Heart right ventricle (tissue), 16 donors: ENCODE results near the gene ZNF662. TPM values are rescaled to one million over a fixed set of nuclear protein-coding genes. Genes with fewer than 3 reads are reported as not detected.

Experiments
- ATAC-seq, 8 donors: fragments of 200-7000 bp; cut with Tn5 transposase; one replicate each; pipeline ENCODE4 v1.9.1; 2020; ENCODE audit warnings: mild to moderate bottlenecking in 8 of 8, moderate library complexity in 8 of 8, moderate number of reproducible peaks in 1 of 8
- DNase-seq, 2 donors: peaks; one replicate each; pipeline ENCODE4 v3.0.0-alpha.2; 2020
- H3K27ac ChIP-seq, 10 donors: fragments of 200-600 bp; sonication (generic) in 2 of 10; one replicate each; pipeline versions ENCODE4 v1.5.0 to v1.8.0; 2020 to 2022; ENCODE audit warnings: mild to moderate bottlenecking in 3 of 10
- H3K27me3 ChIP-seq, 7 donors: fragments of 200-600 bp; one replicate each; pipeline ENCODE4 v1.8.0; 2021 to 2022; ENCODE audit warnings: mild to moderate bottlenecking in 2 of 7
- H3K36me3 ChIP-seq, 9 donors: fragments of 200-600 bp; sonication (generic) in 1 of 9; one replicate each; pipeline versions ENCODE4 v1.5.0 to v1.8.0; 2020 to 2022; ENCODE audit warnings: mild to moderate bottlenecking in 2 of 9
- H3K4me1 ChIP-seq, 9 donors: fragments of 200-600 bp; sonication (generic) in 1 of 9; one replicate each; pipeline versions ENCODE4 v1.5.0 to v1.8.0; 2020 to 2022; ENCODE audit warnings: mild to moderate bottlenecking in 4 of 9
- H3K4me3 ChIP-seq, 10 donors: fragments of 200-600 bp; sonication (generic) in 2 of 10; one replicate each; pipeline versions ENCODE4 v1.5.0 to v1.8.0; 2020 to 2022; ENCODE audit warnings: mild to moderate bottlenecking in 7 of 10, moderate library complexity in 2 of 10
- H3K9me3 ChIP-seq, 11 donors: fragments of 200-600 bp in 10 of 11; sonication (generic) in 2 of 11; one replicate each; pipeline versions ENCODE4 v1.5.0 to v1.8.0; 2013 to 2022; ENCODE audit warnings: mild to moderate bottlenecking in 2 of 11, control low read depth in 1 of 11, moderate library complexity in 1 of 11
- CTCF ChIP-seq, 9 donors: fragments of 200-600 bp; sonication (generic) in 2 of 9; IDR thresholded peaks; one replicate each; pipeline versions ENCODE4 v1.5.0 to v1.8.0; 2021 to 2022; ENCODE audit warnings: antibody characterized with exemption in 9 of 9, mild to moderate bottlenecking in 5 of 9, moderate library complexity in 1 of 9
- WGBS, 2 donors: extraction: QIAGEN DNeasy Blood & Tissue Kit; methylation state at CpG; one replicate each; pipeline ENCODE4 v1.1.7; 2013; ENCODE audit warnings: inconsistent platforms in 1 of 2; 5-methylcytosine and 5-hydroxymethylcytosine counted together
- intact Hi-C, 10 donors: fragments of 100-400 bp; cut with DNase I; formaldehyde crosslinking; loops; one replicate each; pipeline versions ENCODE4 v1.11.1 to v1.14.2; 2022
- polyA plus RNA-seq, 2 donors: library from polyadenylated mRNA; stranded (reverse); fragments of 200-250 nt; gene quantifications; one replicate each; pipeline ENCODE4 v1.2.3, GENCODE V29; 2013
- total RNA-seq, 10 donors: library from RNA; stranded (reverse); fragmentation: NEBNext Ultra II Directional in 3 of 10; extraction: Animal tissue kit (Norgen Biotek cat#: 25700) in 3 of 10; gene quantifications; one replicate each; pipeline versions ENCODE4 v1.2.1 to v1.2.4, GENCODE V29; 2021 to 2023
- donor health status: Arrhythmogenic right ventricular cardiomyopathy.
- donor health status: ischemic (EF 13 %, LVEDD 7.1; RV severe dilation, severe dysfunction).
- donor health status: healthy with polysubstance abuse.
- donor health status: DM: no; HTN: yes; CAD: no.
- donor health status: DM: no; HTN: no; CAD: no.
- donor health status: ischemic (EF 25% LVEDD 6.9; RV normal size, moderate dysfunction).
- donor health status: ischemic (EF 25% LVEDD 5.7; RV mildly dilated, moderate dysfunction).
- donor health status: healthy.
- donor health status: DM: yes; HTN: yes; CAD: no.
- donor health status: Ischemic cardiomyopathy.
- donor health status: ischemic (EF 35%, LVEDD 5.7; RV mildly dilated, moderate dysfunction).
- donor health status: nonischemic (EF 11% LVEDD 7.7; RV severe dilation, severe dysfunction).
- donor health status: DM: yes; HTN: yes; CAD: no.
- donor health status: PGD.
- donor health status: ischemic (EF 29% LVEDD 5.4; RV normal size, mild dysfunction).
- donor health status: nonischemic (EF 23%, LVEDD 6.1; RV moderate dilation, normal function).

Gene ZNF662
- total and polyA plus RNA-seq, 12 donors = 0.91 to 6.9 (median 5.2) TPM

GRCh38 chr3:42937334-42937733, 31.4 kb downstream of the ZNF662 start:
- no peak for ATAC-seq
- intact Hi-C loops = no loop called here
- 92 to 94% methylated on average over 3 of the region's 3 CpGs for WGBS, 2 donors

GRCh38 chr3:42942693-42943092, 36.8 kb downstream of the ZNF662 start:
- H3K9me3 ChIP-seq = no peaks in the 10 kb centered on the region
- TF ChIP-seq CTCF (IDR thresholded peaks at IDR 0.05) = no peak
- no peak overlapping the region for H3K4me3 ChIP-seq
- no peak overlapping the region for H3K27ac ChIP-seq
- WGBS, 2 donors = 68 to 79% methylated on average over 1 of the region's 1 CpG
- H3K27me3 ChIP-seq = no peaks in the 10 kb centered on the region
- DNase-seq (no peak), ATAC-seq (no peak)
- intact Hi-C loops = no loop called here
- peaks cover 0 to 7% (median 0%) of the 10 kb centered on the region in 9 donors for H3K36me3 ChIP-seq
- no peaks in the 10 kb centered on the region for H3K4me1 ChIP-seq

More at GRCh38 chr3:42937334-42937733, 31.4 kb downstream of the ZNF662 start:
- H3K27ac ChIP-seq = no peak overlapping the region
- H3K36me3 ChIP-seq = peaks cover 0 to 7% (median 0%) of the 10 kb centered on the region in 9 donors
- no peak overlapping the region for H3K4me3 ChIP-seq
- DNase-seq = no peak
- no peaks in the 10 kb centered on the region for H3K4me1 ChIP-seq
- no peak for TF ChIP-seq CTCF (IDR thresholded peaks at IDR 0.05)
- peaks cover 0 to 6% (median 4%) of the 10 kb centered on the region in 7 donors for H3K27me3 ChIP-seq
- H3K9me3 ChIP-seq = no peaks in the 10 kb centered on the region

DNA sequence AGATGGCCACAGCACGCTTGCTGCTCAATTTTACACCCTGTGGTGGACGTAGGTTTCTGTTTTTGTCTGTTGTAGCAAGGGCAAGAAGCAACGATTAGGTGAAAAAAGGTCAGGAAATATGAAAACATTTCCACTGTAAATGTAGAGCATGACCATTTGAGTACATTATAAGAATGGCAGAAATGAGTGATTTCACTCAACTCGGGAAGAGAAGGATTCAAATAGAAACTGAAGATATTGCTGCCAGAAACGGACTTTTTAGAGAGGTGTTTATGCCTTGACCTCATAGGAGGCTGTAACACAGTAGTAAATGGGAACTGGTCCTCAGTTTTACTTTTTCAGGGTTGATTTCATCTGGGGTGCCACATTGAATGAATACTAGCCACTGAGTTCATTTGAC, 40.1 kb downstream of the ZNF662 start:
- intact Hi-C loops = no loop called here
- TF ChIP-seq CTCF (IDR thresholded peaks at IDR 0.05) = no peak
- ATAC-seq = no peak
- H3K4me1 ChIP-seq = no peaks in the 10 kb centered on the region
- WGBS, 2 donors = 81 to 86% methylated on average over 5 of the region's 5 CpGs
- peaks cover 0 to 7% (median 0%) of the 10 kb centered on the region in 9 donors for H3K36me3 ChIP-seq
- H3K27ac ChIP-seq = no peak overlapping the region
- H3K27me3 ChIP-seq = no peaks in the 10 kb centered on the region
- H3K9me3 ChIP-seq = no peaks in the 10 kb centered on the region
- DNase-seq = no peak
- H3K4me3 ChIP-seq = no peak overlapping the region

- no peak for ATAC-seq
- TF ChIP-seq CTCF (IDR thresholded peaks at IDR 0.05) = no peak
- no peaks in the 10 kb centered on the region for H3K9me3 ChIP-seq
- H3K27me3 ChIP-seq = no peaks in the 10 kb centered on the region
- H3K27ac ChIP-seq = no peak overlapping the region
- no peak overlapping the region for H3K4me3 ChIP-seq
- H3K36me3 ChIP-seq = no peaks in the 10 kb centered on the region
- intact Hi-C loops = loop anchor here in 1 of 10 donors (5.0 kb wide), 1 partner anchor 545 kb away; no protein-coding TSS in a partner anchor
- no peaks in the 10 kb centered on the region for H3K4me1 ChIP-seq
- DNase-seq = no peak
- WGBS, 2 donors = 76 to 82% methylated on average over 3 of the region's 3 CpGs
Measured at GRCh38 chr3:42957573-42957972, 51.6 kb downstream of the ZNF662 start.
